Mucosa of descending colon (tissue), 3 donors: Measurements from ENCODE around the gene TCP11L1. TPM values are rescaled to one million over a fixed set of nuclear protein-coding genes. Genes with fewer than 3 reads are reported as not detected.
A peak's percentile ranks its signal among the peaks of the same experiment; 100 is the strongest.

Experiments used
- ATAC-seq: fragments of 200-7000 bp; cut with Tn5 transposase; one replicate; pipeline ENCODE4 v1.9.1; 2020; ENCODE audit warnings: mild to moderate bottlenecking, moderate library complexity
- DNase-seq, 3 donors: peaks; one replicate each; pipeline ENCODE4 v3.0.0-alpha.2; 2020
- H3K36me3 ChIP-seq: fragments of 200-600 bp; one replicate; pipeline ENCODE4 v1.8.0; 2021; ENCODE audit warnings: low read depth, mild to moderate bottlenecking
- H3K4me1 ChIP-seq: fragments of 200-600 bp; one replicate; pipeline ENCODE4 v1.8.0; 2021; ENCODE audit warnings: low read depth, mild to moderate bottlenecking
- H3K4me3 ChIP-seq: fragments of 200-600 bp; one replicate; pipeline ENCODE4 v1.8.0; 2021; ENCODE audit warnings: mild to moderate bottlenecking
- H3K9me3 ChIP-seq: fragments of 200-600 bp; one replicate; pipeline ENCODE4 v1.8.0; 2021; ENCODE audit warnings: mild to moderate bottlenecking
- CTCF ChIP-seq: fragments of 200-600 bp; IDR thresholded peaks from one replicate; pipeline ENCODE4 v1.8.0; 2022; ENCODE audit warnings: antibody characterized with exemption, mild to moderate bottlenecking
- intact Hi-C, 2 donors: fragments of 100-400 bp; cut with DNase I in 1 of 2; cut with micrococcal nuclease in 1 of 2; formaldehyde crosslinking; loops; one replicate each; pipeline versions ENCODE4 v1.11.0 to v1.11.1; 2022; cut with DNase I, micrococcal nuclease
- long read RNA-seq, 2 donors: library from polyadenylated mRNA; unstranded; transcript quantifications; one replicate each; pipeline ENCODE4 v2.0.0, GENCODE V29; 2019 to 2021
- total RNA-seq, 3 donors: library from RNA; stranded (reverse); fragmentation: NEBNext Ultra II Directional in 2 of 3; extraction: Animal tissue kit (Norgen Biotek cat#: 25700) in 2 of 3; gene quantifications; one replicate each; pipeline versions ENCODE4 v1.2.1 to v1.2.4, GENCODE V29; 2021 to 2023
- donor health status: DM: no; HTN: no; CAD: no; lungs with moderate emphysema.
- donor health status: DM: no; HTN: no; CAD: no.
- donor health status: DM: no; HTN: yes; CAD: no.

The TCP11L1 gene
- total RNA-seq = 10 to 100 TPM; 24.8 to 51.6 (median 31.3) TPM
- long read RNA-seq, donor 1, transcript TCP11L1-201 (10 exons, 2,817 nt) = major isoform, 5 of 11 reads
- long read RNA-seq, donor 1, partial matches to known transcripts = 2 of 11 reads
- long read RNA-seq, donor 1, other reads (novel, unspliced or antisense) = 4 of 11 reads
- long read RNA-seq, donor 2, partial matches to known transcripts = 2 of 12 reads
- long read RNA-seq, donor 2, other reads (novel, unspliced or antisense) = 4 of 12 reads

- H3K9me3 ChIP-seq = no peaks in the 10 kb centered on the region
- intact Hi-C loops = no loop called here
- peak within 1 kb of the TSS; percentile 90 for H3K4me3 ChIP-seq
- peak; percentile 94 for ATAC-seq
- peaks cover 5% of the 10 kb centered on the region for H3K4me1 ChIP-seq
- no peaks in the 10 kb centered on the region for H3K36me3 ChIP-seq
- peak; percentile 8 for TF ChIP-seq CTCF
- DNase-seq = peak; percentile 84 to 95 (median 95)
Observed at GRCh38 chr11:33039274-33040032, at the start of gene TCP11L1. TCP11L1 (plus strand) TSS chr11:33039572; CDS start chr11:33043774, 4,202 bp downstream.

- no peak for DNase-seq
- Histone ChIP-seq H3K36me3 (no peaks in the 10 kb centered on the region), H3K9me3 (peaks cover 4% of the 10 kb centered on the region), H3K4me3 (no peak overlapping the region), H3K4me1 (peaks cover 4% of the 10 kb centered on the region)
- ATAC-seq = no peak
- no peak for TF ChIP-seq CTCF
- intact Hi-C loops = no loop called here
Observed at GRCh38 chr11:32990481-32990880, 48.9 kb upstream of the TCP11L1 start.

- TF ChIP-seq CTCF = no peak
- Histone ChIP-seq H3K9me3 (peaks cover 4% of the 10 kb centered on the region), H3K36me3 (no peaks in the 10 kb centered on the region), H3K4me1 (peaks cover 4% of the 10 kb centered on the region), H3K4me3 (no peak overlapping the region)
- no peak for DNase-seq
- ATAC-seq = no peak
- intact Hi-C loops = no loop called here
Observed at GRCh38 chr11:32991427-32991826, 47.9 kb upstream of the TCP11L1 start.

- Histone ChIP-seq H3K9me3 (peaks cover 4% of the 10 kb centered on the region), H3K36me3 (no peaks in the 10 kb centered on the region), H3K4me1 (peaks cover 4% of the 10 kb centered on the region), H3K4me3 (no peak overlapping the region)
- intact Hi-C loops = no loop called here
- no peak for ATAC-seq
- TF ChIP-seq CTCF = no peak
- no peak for DNase-seq
Observed at GRCh38 chr11:32991898-32992297, 47.5 kb upstream of the TCP11L1 start.

GRCh38 chr11:33000181-33000580 lies 39.2 kb upstream of the TCP11L1 start:
- no peaks in the 10 kb centered on the region for H3K9me3 ChIP-seq
- TF ChIP-seq CTCF = no peak
- intact Hi-C loops = no loop called here
- DNase-seq (no peak), ATAC-seq (no peak)
- no peaks in the 10 kb centered on the region for H3K4me1 ChIP-seq
- H3K36me3 ChIP-seq = no peaks in the 10 kb centered on the region
- no peak overlapping the region for H3K4me3 ChIP-seq
